K562 (cell line): ENCODE results near the gene CDHR2. TPM values are rescaled to one million over a fixed set of nuclear protein-coding genes. Genes with fewer than 3 reads are reported as not detected.

Experiments
- ATAC-seq: fragments of 200-7000 bp; cut with Tn5 transposase; 3 replicates; pipeline ENCODE4 v1.9.1; 2020; ENCODE audit warnings: moderate library complexity
- BruUV-seq: library from RNA; stranded (reverse); fragments of 400-500 nt; replicated peaks from 2 replicates; lab custom pipeline; 2021; lab: Mats Ljungman, UMichigan
- CTCF ChIA-PET: fragments of 300-600 bp; formaldehyde crosslinking; extraction: SDS; loops from one replicate; lab custom pipeline; 2021; ENCODE audit warnings: low intra/inter-chr PET ratio; lab: Yijun Ruan, JAX
- POLR2A ChIA-PET: fragments of 300-600, 350-650 bp; sonication (Branson Sonifier 250); formaldehyde crosslinking; extraction: SDS; loops from one replicate; lab custom pipeline; 2021; ENCODE audit warnings: antibody characterized with exemption, inconsistent platforms; lab: Yijun Ruan, JAX
- DNase-seq, 4 experiments: peaks; one replicate each; pipeline versions ENCODE4 v3.0.0 to v3.0.0-alpha.2; 2011 to 2018; ENCODE audit warnings: low spot score in 3 of 4, mixed read lengths in 3 of 4; ENCODE audit errors: extremely low read depth in 1 of 4
- FAIRE-seq: peaks from 2 replicates; lab custom pipeline; 2011; peaks lifted over from hg19 to GRCh38; lab: Jason Lieb, UNC
- H2AFZ ChIP-seq: 2 replicates; pipeline ENCODE4 v1.6.0; 2011; ENCODE audit warnings: low read depth, low read length, control low read depth, inconsistent platforms
- H3K27ac ChIP-seq: fragments of 200-600 bp; 3 replicates; pipeline ENCODE4 v1.8.0; 2011; ENCODE audit warnings: low read depth, mild to moderate bottlenecking, control low read depth, inconsistent platforms, low read length, moderate library complexity, mixed read lengths; ENCODE audit errors: extremely low read depth
- H3K27me3 ChIP-seq, 2 experiments: fragments of 300-600 bp in 1 of 2; 2 replicates in 1 of 2; 3 replicates in 1 of 2; pipeline versions ENCODE4 v1.6.0 to v1.8.0; 2011; ENCODE audit warnings: inconsistent platforms in 2 of 2, low read length in 2 of 2, mild to moderate bottlenecking in 1 of 2, mixed read lengths in 1 of 2, moderate library complexity in 1 of 2; ENCODE audit not compliant: control insufficient read depth in 2 of 2, insufficient read depth in 2 of 2
- H3K36me3 ChIP-seq: fragments of 300-600 bp; 3 replicates; pipeline ENCODE4 v1.8.0; 2011; ENCODE audit warnings: mild to moderate bottlenecking, low read length, inconsistent platforms; ENCODE audit not compliant: control insufficient read depth, insufficient read depth
- H3K4me1 ChIP-seq, 2 experiments: fragments of 200-600 bp in 1 of 2; replicated peaks in 1 of 2; 2 replicates in 1 of 2; 3 replicates in 1 of 2; pipeline versions ENCODE4 v1.5.1 to v1.8.0; 2011; ENCODE audit warnings: inconsistent platforms in 2 of 2, low read length in 2 of 2, mild to moderate bottlenecking in 1 of 2, mixed read lengths in 1 of 2, moderate library complexity in 1 of 2; ENCODE audit not compliant: control insufficient read depth in 2 of 2, insufficient read depth in 2 of 2
- H3K4me2 ChIP-seq: 2 replicates; pipeline ENCODE4 v1.6.1; 2011; ENCODE audit warnings: low read length, control low read depth, inconsistent platforms, mixed read lengths; ENCODE audit not compliant: insufficient read depth
- H3K4me3 ChIP-seq: fragments of 200-600 bp; sonication (generic), shearing (Covaris generic); 2 replicates; pipeline ENCODE4 v1.5.1; 2016; ENCODE audit warnings: control low read depth, inconsistent platforms
- H3K79me2 ChIP-seq: fragments of 200-600 bp; 3 replicates; pipeline ENCODE4 v1.8.0; 2011; ENCODE audit warnings: low read length, inconsistent platforms; ENCODE audit not compliant: control insufficient read depth, insufficient read depth
- H3K9ac ChIP-seq, 2 experiments: 2 replicates each; pipeline versions ENCODE4 v1.6.0 to v1.6.1; 2011; ENCODE audit warnings: low read depth in 2 of 2, low read length in 2 of 2, control low read depth in 1 of 2, inconsistent platforms in 1 of 2, mild to moderate bottlenecking in 1 of 2, mixed read lengths in 1 of 2; ENCODE audit not compliant: insufficient read depth in 1 of 2
- H3K9me1 ChIP-seq: one replicate; pipeline ENCODE4 v1.6.0; 2011; ENCODE audit warnings: inconsistent platforms, mild to moderate bottlenecking, low read length, moderate library complexity; ENCODE audit not compliant: control insufficient read depth, insufficient read depth
- H3K9me3 ChIP-seq: replicated peaks from 2 replicates; pipeline ENCODE4 v1.5.1; 2011; ENCODE audit warnings: low read depth, low read length, inconsistent platforms; ENCODE audit not compliant: control insufficient read depth, insufficient read depth
- H4K20me1 ChIP-seq: replicated peaks from 2 replicates; pipeline ENCODE4 v1.6.1; 2011; ENCODE audit warnings: low read length, inconsistent platforms, mixed read lengths; ENCODE audit not compliant: control insufficient read depth, insufficient read depth
- CBX3 ChIP-seq, 2 experiments: IDR thresholded peaks; 1 replicate in 1 of 2; 2 replicates in 1 of 2; pipeline ENCODE4 v1.6.1; 2012; ENCODE audit warnings: inconsistent platforms in 2 of 2, low read length in 2 of 2, borderline replicate concordance in 1 of 2, control low read depth in 1 of 2
- CBX8 ChIP-seq: fragments of 200-600 bp; sonication (generic); IDR thresholded peaks from 2 replicates; pipeline ENCODE4 v1.6.1; 2012; ENCODE audit warnings: borderline replicate concordance, mixed run types, low read depth, mild to moderate bottlenecking, moderate library complexity, mixed read lengths, low read length, control low read depth, inconsistent platforms; ENCODE audit not compliant: poor library complexity, severe bottlenecking; ENCODE audit errors: extremely low read depth
- FOXJ3 ChIP-seq: sonication (generic); formaldehyde crosslinking; IDR thresholded peaks from 2 replicates; pipeline ENCODE4 v1.4.0; 2020; ENCODE audit warnings: mild to moderate bottlenecking, missing genetic modification reagents
- HLTF ChIP-seq: fragments of 450-650 bp; IDR thresholded peaks from 2 replicates; pipeline ENCODE4 v1.6.1; 2016
- MECOM ChIP-seq: fragments of 250-450 bp; sonication (Bioruptor Pico); IDR thresholded peaks from 2 replicates; pipeline ENCODE4 v1.8.0; 2022; ENCODE audit warnings: inconsistent platforms
- RBM17 ChIP-seq: fragments of 200-400 bp; formaldehyde crosslinking; IDR thresholded peaks from 2 replicates; pipeline ENCODE4 v1.6.1; 2017; ENCODE audit warnings: low read depth, mild to moderate bottlenecking, low read length, borderline replicate concordance
- RNF2 ChIP-seq: sonication (generic); IDR thresholded peaks from 2 replicates; pipeline ENCODE4 v1.6.1; 2016
- SRSF3 ChIP-seq: fragments of 200-400 bp; formaldehyde crosslinking; IDR thresholded peaks from 2 replicates; pipeline ENCODE4 v1.6.1; 2016; ENCODE audit warnings: mild to moderate bottlenecking, low read length, moderate library complexity; ENCODE audit not compliant: insufficient read depth
- TCF3 ChIP-seq: sonication (generic); formaldehyde crosslinking; IDR thresholded peaks from 2 replicates; pipeline ENCODE4 v1.4.0; 2020; ENCODE audit warnings: mild to moderate bottlenecking, missing genetic modification reagents
- WGBS: fragments of 100-300 bp; shearing (Covaris generic); methylation state at CpG from one replicate; pipeline ENCODE4 v1.1.6; 2016; ENCODE audit warnings: low coverage, mixed read lengths; ENCODE audit not compliant: insufficient coverage; ENCODE audit errors: missing lambda C conversion rate; 5-methylcytosine and 5-hydroxymethylcytosine counted together
- in situ Hi-C: fragments of 300-500 bp; cut with MboI; formaldehyde crosslinking; loops from 4 replicates; pipeline ENCODE4 v1.15.0; 2018; ENCODE audit warnings: inconsistent platforms, mixed read lengths
- intact Hi-C: fragments of 100-400 bp; cut with micrococcal nuclease; formaldehyde crosslinking; loops from 2 replicates; pipeline ENCODE4 v1.14.2; 2022
- polyA plus RNA-seq, 8 experiments: library from polyadenylated mRNA; depleted of rRNA in 4 of 8; stranded (reverse) in 5 of 8; unstranded in 3 of 8; fragments of >200 nt; fragmentation: Nextera tagmentation in 2 of 8; fragmentation: Illumina TruSeq in 1 of 8; extraction: Ambion mirVana in 2 of 8; extraction: Trizol in 1 of 8; gene quantifications; 2 replicates each; pipeline versions ENCODE4 v1.2.1 to v1.2.3, GENCODE V29; 2011 to 2014; ENCODE audit warnings: inconsistent platforms in 1 of 8, missing spikeins in 1 of 8
- total RNA-seq, 7 experiments: library from RNA; depleted of rRNA in 6 of 7; stranded (reverse); fragments of >200 nt in 6 of 7; fragmentation: Illumina TruSeq in 2 of 7; extraction: Trizol in 2 of 7; gene quantifications; 2 replicates each; pipeline versions ENCODE4 v1.2.1 to v1.2.3, GENCODE V29; 2011 to 2021; ENCODE audit warnings: low replicate concordance in 1 of 7
- TF ChIP-seq, protein P1 (sequence below), 2 experiments: fragments of 450-650 bp; conservative IDR thresholded peaks; 2 replicates each; pipeline ENCODE4 v1.6.1; 2017; ENCODE audit warnings: mild to moderate bottlenecking in 2 of 2, moderate library complexity in 2 of 2
- TF ChIP-seq, protein P2 (sequence below): fragments of 250-450 bp; sonication (Bioruptor Pico); IDR thresholded peaks from 2 replicates; pipeline ENCODE4 v1.9.0; 2021; ENCODE audit warnings: mild to moderate bottlenecking

The CDHR2 gene
- total and polyA plus RNA-seq, 9 of the 15 experiments (the other 6 are each of a cell fraction or from before 2014, with no cell fraction given), result 0.01 to 0.62 (median 0.09) TPM; not detected in 2

DNA sequence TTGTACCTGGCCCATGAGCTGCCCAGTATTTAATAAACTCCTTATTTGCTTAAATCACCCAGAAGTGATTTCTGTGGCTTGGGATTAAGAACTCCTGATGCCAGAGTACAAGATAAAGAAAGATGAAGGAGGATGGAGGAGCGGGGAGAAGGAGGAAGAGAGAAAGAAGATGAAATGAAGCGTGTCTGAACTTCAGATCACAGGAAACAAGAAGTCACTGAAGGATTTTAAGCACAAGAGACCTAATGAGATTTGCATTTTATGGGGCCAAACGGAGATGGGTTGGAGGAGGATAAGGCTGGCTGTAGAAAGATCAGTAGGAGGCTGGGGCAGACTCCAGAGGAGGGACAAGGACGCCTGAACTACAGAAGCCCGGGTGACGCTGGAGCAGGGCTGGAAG is 84.5 kb downstream of the CDHR2 start:
- Histone ChIP-seq H3K4me2 (no peak overlapping the region), H3K36me3 (no peaks in the 10 kb centered on the region), H3K9me1 (no peaks in the 10 kb centered on the region), H3K4me3 (no peak overlapping the region), H3K27me3 (peaks cover 53 to 80% of the 10 kb centered on the region in 2 experiments), H3K27ac (no peak overlapping the region), H3K9me3 (no peaks in the 10 kb centered on the region), H3K4me1 (peaks cover 0 to 20% of the 10 kb centered on the region in 2 experiments; a peak in 3 of 5 replicates), H2AFZ (no peak overlapping the region), H3K9ac (no peak overlapping the region), H3K79me2 (no peaks in the 10 kb centered on the region), H4K20me1 (peaks cover 4% of the 10 kb centered on the region; the same call in 1 of the 2 replicates)
- WGBS, result 0% methylated on average over 6 of the region's 6 CpGs
- no peak for DNase-seq
- ATAC-seq, result no peak
- TF ChIP-seq RNF2 (no peak), CBX3 (IDR thresholded peaks at IDR 0.05; ENCODE audit: borderline replicate concordance in 1 of 2, low read length in 2 of 2) (no peak), HLTF (no peak), TCF3 (no peak), FOXJ3 (CRISPR knock-in tag) (no peak), CBX8 (no peak), SRSF3 (no peak), MECOM (CRISPR knock-in tag) (no peak), RBM17 (no peak)
- TF ChIP-seq, protein P1, sequence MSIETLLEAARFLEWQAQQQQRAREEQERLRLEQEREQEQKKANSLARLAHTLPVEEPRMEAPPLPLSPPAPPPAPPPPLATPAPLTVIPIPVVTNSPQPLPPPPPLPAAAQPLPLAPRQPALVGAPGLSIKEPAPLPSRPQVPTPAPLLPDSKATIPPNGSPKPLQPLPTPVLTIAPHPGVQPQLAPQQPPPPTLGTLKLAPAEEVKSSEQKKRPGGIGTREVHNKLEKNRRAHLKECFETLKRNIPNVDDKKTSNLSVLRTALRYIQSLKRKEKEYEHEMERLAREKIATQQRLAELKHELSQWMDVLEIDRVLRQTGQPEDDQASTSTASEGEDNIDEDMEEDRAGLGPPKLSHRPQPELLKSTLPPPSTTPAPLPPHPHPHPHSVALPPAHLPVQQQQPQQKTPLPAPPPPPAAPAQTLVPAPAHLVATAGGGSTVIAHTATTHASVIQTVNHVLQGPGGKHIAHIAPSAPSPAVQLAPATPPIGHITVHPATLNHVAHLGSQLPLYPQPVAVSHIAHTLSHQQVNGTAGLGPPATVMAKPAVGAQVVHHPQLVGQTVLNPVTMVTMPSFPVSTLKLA (conservative IDR thresholded peaks at IDR 0.05), result no peak
- TF ChIP-seq, protein P2, sequence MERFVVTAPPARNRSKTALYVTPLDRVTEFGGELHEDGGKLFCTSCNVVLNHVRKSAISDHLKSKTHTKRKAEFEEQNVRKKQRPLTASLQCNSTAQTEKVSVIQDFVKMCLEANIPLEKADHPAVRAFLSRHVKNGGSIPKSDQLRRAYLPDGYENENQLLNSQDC (CRISPR knock-in tag), result no peak
- BruUV-seq, result no TSS peak
- CTCF ChIA-PET, result no interaction called here
- intact Hi-C loops (no loop called here), in situ Hi-C loops (no loop called here)
- FAIRE-seq, result no peak
- POLR2A ChIA-PET, result no interaction called here
